ENCODE measurements around the gene RSPRY1.
A peak's percentile ranks its signal among the peaks of the same experiment; 100 is the strongest.
"Not testable (repeated sequence)": the region's sequence is repeated elsewhere in the genome, so short reads cannot be mapped to it uniquely, and the experiment has no call there.

The RSPRY1 gene

DNA sequence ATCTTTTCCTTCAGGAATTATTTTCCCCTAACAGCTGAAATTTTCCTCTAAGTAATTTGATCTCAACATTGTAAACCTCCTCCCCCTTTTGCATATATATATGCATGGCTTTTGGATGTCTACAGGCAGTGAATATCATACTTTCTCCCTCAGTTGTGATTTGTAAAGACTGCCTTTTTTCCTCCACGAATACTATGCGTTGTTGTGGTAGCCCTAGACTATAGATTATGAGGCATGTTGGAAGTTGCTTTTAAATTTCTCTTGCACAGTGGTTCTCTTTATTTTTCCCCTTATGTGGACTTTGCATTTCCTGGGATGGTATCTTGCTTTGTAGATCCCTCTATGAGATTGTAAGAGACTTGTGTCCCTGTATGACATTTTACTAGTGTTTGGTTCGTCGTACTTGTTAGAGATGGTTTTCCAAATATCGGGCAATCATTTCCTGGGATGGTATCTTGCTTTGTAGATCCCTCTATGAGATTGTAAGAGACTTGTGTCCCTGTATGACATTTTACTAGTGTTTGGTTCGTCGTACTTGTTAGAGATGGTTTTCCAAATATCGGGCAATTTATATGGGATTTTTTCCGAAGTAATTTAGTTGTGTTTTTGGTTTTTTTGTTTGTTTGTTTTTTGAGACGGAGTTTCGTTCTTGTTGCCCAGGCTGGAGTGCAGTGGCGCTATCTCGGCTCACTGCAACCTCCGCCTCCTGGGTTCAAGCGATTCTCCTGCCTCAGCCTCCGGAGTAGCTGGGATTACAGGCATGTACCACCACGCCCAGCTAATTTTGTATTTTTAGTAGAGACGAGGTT is 2.0 kb downstream of the RSPRY1 start:
- Mint-ChIP-seq H3K4me3 (peak overlapping the region; percentile 96), H3K27ac (peak overlapping the region; percentile 14), H3K4me1 (ENCODE audit: low read depth) (peaks cover 35% of the 10 kb centered on the region)
- not testable (repeated sequence) for H3K9me3 Mint-ChIP-seq; H3K27me3 Mint-ChIP-seq (ENCODE audit: low read depth); H3K36me3 Mint-ChIP-seq (ENCODE audit: low read depth)

DNA sequence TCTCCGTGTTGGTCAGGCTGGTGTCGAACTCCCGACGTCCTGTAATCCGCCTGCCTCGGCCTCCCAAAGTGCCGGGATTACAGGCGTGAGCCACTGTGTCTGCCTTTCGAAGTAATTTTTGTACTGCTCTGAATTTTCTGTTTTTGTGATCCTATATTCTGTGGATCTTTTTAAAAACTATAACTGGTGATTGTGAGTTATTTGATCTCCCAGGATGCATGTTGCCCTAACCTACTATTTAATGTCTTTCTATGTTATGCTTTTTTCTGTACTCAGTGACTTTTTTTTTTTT is 2.5 kb downstream of the RSPRY1 start:
- H3K4me1 Mint-ChIP-seq (ENCODE audit: low read depth) = peaks cover 37% of the 10 kb centered on the region
- no peak overlapping the region for H3K4me3 Mint-ChIP-seq
- H3K36me3 Mint-ChIP-seq (ENCODE audit: low read depth) = peaks cover 3% of the 10 kb centered on the region
- no peaks in the 10 kb centered on the region for H3K27me3 Mint-ChIP-seq (ENCODE audit: low read depth)
- no peaks in the 10 kb centered on the region for H3K9me3 Mint-ChIP-seq
- no peak overlapping the region for H3K27ac Mint-ChIP-seq

DNA sequence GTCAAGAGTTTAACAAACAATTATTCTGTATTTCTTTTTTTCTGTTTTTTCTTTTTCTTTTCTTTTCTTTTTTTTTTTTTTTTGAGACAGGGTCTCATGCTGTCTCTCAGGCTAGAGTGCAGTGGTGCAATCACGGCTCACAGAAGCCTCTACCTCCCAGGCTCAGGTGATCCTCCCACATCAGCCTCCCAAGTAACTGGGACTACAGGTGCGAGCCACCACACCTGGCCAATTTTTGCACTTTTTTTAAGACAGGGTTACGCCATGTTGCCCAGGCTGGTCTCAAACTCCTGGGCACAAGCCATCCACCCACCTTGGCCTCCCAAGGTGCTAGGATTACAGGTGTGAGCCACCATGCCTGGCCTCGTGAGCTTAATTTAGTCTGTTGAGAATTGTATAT is 3.4 kb downstream of the RSPRY1 start:
- not testable (repeated sequence) for H3K36me3 Mint-ChIP-seq (ENCODE audit: low read depth)
- peaks cover 33% of the 10 kb centered on the region for H3K4me1 Mint-ChIP-seq (ENCODE audit: low read depth)

DNA sequence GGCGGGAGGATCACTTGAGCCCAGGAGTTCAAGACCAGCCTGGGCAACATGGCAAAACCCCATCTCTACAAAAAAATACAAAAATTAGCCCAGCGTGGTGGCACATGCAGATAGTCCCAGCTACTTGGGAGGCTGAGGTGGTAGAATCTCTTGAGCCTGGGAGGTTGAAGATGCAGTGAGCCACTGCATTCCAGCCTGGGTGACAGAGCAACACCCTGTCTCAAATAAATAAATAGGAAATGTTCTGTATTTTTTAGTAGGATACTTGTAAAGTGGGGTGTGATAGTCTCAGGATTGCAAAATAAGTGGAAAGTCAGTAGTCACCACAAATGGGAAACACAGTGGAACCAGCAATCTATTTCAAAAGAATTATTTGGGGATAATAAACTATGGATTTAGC is 4.0 kb downstream of the RSPRY1 start:
- Mint-ChIP-seq H3K27ac (no peak overlapping the region), H3K36me3 (ENCODE audit: low read depth) (peaks cover 5% of the 10 kb centered on the region), H3K27me3 (ENCODE audit: low read depth) (no peaks in the 10 kb centered on the region), H3K4me3 (no peak overlapping the region), H3K4me1 (ENCODE audit: low read depth) (peaks cover 27% of the 10 kb centered on the region), H3K9me3 (no peaks in the 10 kb centered on the region)

More for the DNA sequence above, 3.4 kb downstream of the RSPRY1 start:
- H3K27me3 Mint-ChIP-seq (ENCODE audit: low read depth); H3K9me3 Mint-ChIP-seq; H3K4me3 Mint-ChIP-seq; H3K27ac Mint-ChIP-seq: not testable (repeated sequence)

DNA sequence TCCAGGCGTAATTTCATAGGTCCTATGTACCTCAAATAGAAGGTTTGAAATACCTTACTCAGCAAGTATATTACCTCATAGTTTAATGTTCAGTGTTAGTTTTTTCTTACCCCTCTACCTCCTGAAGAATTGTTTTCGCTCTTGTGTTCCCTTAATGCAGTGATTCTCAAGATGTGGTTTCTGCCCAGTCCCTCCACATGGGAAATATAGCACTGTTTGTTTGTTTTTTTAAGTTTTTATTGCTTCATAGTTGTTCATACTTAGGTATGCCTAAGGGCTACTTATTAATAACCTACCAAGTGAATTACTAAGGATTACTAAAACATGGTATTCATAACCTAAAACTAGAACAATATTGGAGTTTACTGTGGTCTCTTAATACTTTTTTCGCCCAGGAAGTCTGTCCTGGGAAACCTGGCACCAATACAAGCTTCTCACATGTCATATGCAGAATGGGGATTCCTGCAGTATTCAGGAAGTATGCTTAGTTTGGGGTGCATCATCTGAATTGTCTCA is 5.0 kb downstream of the RSPRY1 start:
- Mint-ChIP-seq H3K36me3 (ENCODE audit: low read depth) (peaks cover 5% of the 10 kb centered on the region), H3K27ac (no peak overlapping the region), H3K9me3 (no peaks in the 10 kb centered on the region), H3K27me3 (ENCODE audit: low read depth) (no peaks in the 10 kb centered on the region), H3K4me3 (no peak overlapping the region), H3K4me1 (ENCODE audit: low read depth) (peaks cover 25% of the 10 kb centered on the region)

DNA sequence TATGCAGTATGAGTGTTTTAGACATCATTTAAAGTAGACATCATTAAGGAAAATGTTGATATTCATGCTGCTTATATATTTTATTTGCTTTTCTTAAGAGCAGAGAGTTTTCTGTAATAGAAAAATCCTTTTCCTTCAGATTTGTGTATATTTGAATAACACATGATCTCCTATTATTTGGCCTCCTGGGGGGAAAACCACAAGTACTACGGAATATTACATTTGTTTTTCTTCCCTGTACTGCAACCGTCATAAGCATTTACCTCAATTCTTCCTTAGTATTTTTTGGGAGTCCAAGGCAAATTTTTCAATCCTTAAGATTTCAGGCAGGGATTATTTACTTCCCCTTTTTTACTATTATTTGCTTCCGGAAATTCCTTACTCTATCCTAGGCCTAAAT is 6.0 kb downstream of the RSPRY1 start:
- Mint-ChIP-seq H3K9me3 (no peaks in the 10 kb centered on the region), H3K4me3 (no peak overlapping the region), H3K27ac (no peak overlapping the region), H3K36me3 (ENCODE audit: low read depth) (peaks cover 5% of the 10 kb centered on the region), H3K27me3 (ENCODE audit: low read depth) (no peaks in the 10 kb centered on the region), H3K4me1 (ENCODE audit: low read depth) (peaks cover 21% of the 10 kb centered on the region)

DNA sequence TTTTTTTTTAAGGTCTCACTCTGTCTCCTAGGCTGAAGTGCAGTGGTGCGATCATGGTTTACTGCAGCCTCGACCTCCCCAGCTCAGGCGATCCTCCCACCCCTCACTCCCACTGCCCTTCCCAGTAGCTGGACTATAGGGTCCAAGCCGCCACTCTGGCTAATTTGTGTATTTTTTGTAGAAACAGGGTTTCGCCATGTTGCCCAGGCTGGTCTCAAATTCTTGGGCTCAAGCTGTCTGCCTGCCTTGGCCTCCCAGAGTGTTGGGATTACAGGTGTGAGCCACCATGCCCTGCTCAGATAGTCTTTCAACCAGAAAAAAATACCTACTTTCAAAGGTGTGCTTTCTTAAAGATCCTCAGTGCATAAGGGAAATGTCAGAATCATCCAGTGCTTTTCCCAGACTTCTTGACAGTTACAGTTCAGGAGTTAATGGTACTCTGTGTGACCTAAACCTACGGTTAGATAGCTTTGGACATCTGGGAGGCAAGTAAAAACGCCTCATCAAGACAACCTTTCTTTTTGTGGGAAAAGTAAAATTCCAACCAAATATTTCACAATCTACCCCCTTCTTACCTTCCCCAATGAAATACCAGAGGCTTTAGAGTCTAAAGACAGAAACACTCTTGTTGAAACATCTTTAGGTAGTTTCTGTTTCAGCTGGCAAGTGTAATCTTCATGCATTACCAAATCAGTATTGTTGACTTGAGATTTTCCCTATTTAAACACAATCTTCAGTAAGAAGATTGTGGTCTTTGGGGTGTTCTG is 6.8 kb downstream of the RSPRY1 start:
- Mint-ChIP-seq H3K9me3 (no peaks in the 10 kb centered on the region), H3K27ac (no peak overlapping the region), H3K4me1 (ENCODE audit: low read depth) (peaks cover 15% of the 10 kb centered on the region), H3K27me3 (ENCODE audit: low read depth) (no peaks in the 10 kb centered on the region), H3K36me3 (ENCODE audit: low read depth) (peaks cover 5% of the 10 kb centered on the region), H3K4me3 (no peak overlapping the region)

DNA sequence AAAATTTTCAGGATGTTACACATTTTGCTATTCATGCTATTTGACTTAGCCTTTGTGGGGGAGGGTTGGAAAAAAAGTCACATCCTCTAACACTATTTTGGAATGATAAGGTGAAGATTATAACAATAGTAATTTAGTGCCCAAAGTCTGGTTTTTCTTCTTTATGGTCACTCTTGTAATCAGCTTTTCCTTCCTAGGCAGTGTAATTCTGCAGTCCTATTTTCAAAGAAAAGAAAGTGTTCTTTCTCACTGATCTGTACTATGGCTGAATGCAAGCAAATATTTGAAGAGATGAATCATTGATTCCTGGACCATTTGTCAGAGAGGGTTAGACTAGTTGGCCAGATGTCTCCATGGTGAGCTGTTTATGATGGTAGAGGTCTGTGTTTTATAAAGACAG is 8.4 kb downstream of the RSPRY1 start:
- peaks cover 13% of the 10 kb centered on the region for H3K4me1 Mint-ChIP-seq (ENCODE audit: low read depth)
- H3K36me3 Mint-ChIP-seq (ENCODE audit: low read depth) = peaks cover 6% of the 10 kb centered on the region
- no peak overlapping the region for H3K27ac Mint-ChIP-seq
- H3K27me3 Mint-ChIP-seq (ENCODE audit: low read depth) = no peaks in the 10 kb centered on the region
- no peak overlapping the region for H3K4me3 Mint-ChIP-seq
- no peaks in the 10 kb centered on the region for H3K9me3 Mint-ChIP-seq

DNA sequence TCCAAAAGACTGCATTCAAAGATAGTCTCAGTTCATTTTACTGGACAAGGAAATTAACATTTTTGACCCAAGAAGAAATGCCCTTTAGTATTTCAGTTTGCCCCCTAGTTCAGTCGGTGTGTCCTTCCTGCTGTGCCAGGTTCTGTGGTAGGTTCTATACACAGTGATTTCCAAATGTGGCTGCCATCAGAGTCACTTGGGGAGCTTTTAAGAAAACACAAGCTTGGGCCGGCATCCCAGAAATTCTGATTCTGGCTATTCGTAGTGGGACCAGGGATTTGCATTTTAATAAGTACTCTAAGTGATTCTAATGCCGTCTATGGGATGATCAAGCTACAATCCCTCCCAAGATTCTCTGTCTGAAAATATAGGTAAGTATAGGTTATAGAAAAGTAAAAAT is 10.2 kb downstream of the RSPRY1 start:
- no peak overlapping the region for H3K27ac Mint-ChIP-seq
- no peak overlapping the region for H3K4me3 Mint-ChIP-seq
- H3K9me3 Mint-ChIP-seq = no peaks in the 10 kb centered on the region
- peaks cover 10% of the 10 kb centered on the region for H3K4me1 Mint-ChIP-seq (ENCODE audit: low read depth)
- H3K27me3 Mint-ChIP-seq (ENCODE audit: low read depth) = no peaks in the 10 kb centered on the region
- peaks cover 5% of the 10 kb centered on the region for H3K36me3 Mint-ChIP-seq (ENCODE audit: low read depth)

DNA sequence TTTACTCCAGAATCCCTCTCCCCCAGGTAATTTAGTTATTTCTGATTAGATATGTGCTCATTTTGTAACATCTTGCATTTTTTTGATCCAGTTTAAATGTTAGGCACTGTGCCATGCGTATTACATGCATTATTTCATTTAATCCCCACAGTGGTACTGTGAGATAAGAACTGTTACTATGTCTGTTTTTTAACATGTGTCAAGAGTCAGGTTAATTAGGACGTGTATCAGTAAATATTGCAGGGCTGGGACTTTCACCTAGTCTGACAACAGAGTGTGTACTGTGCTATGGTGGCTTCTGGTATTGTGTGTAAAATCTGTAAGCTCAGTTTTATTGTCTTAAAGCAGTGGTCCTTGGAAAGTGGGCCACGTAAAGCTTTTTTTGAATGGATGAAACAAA is 10.6 kb downstream of the RSPRY1 start:
- H3K9me3 Mint-ChIP-seq = no peaks in the 10 kb centered on the region
- peaks cover 5% of the 10 kb centered on the region for H3K36me3 Mint-ChIP-seq (ENCODE audit: low read depth)
- peaks cover 10% of the 10 kb centered on the region for H3K4me1 Mint-ChIP-seq (ENCODE audit: low read depth)
- no peak overlapping the region for H3K27ac Mint-ChIP-seq
- H3K4me3 Mint-ChIP-seq = no peak overlapping the region
- no peaks in the 10 kb centered on the region for H3K27me3 Mint-ChIP-seq (ENCODE audit: low read depth)

DNA sequence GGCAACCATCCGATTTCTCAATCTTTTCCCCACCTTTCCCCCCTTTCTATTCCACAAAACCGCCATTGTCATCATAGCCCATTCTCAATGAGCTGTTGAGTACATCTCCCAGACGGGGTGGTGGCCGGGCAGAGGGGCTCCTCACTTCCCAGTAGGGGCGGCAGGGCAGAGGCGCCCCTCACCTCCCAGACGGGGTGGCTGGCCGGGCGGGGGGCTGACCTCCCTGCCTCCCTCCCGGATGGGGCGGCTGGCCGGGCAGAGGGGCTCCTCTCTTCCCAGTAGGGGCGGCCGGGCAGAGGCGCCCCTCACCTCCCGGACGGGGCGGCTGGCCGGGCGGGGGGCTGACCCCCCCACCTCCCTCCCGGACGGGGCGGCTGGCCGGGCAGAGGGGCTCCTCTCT is 14.2 kb downstream of the RSPRY1 start:
- H3K4me3 Mint-ChIP-seq; H3K27me3 Mint-ChIP-seq (ENCODE audit: low read depth); H3K36me3 Mint-ChIP-seq (ENCODE audit: low read depth); H3K9me3 Mint-ChIP-seq; H3K27ac Mint-ChIP-seq; H3K4me1 Mint-ChIP-seq (ENCODE audit: low read depth): not testable (repeated sequence)

DNA sequence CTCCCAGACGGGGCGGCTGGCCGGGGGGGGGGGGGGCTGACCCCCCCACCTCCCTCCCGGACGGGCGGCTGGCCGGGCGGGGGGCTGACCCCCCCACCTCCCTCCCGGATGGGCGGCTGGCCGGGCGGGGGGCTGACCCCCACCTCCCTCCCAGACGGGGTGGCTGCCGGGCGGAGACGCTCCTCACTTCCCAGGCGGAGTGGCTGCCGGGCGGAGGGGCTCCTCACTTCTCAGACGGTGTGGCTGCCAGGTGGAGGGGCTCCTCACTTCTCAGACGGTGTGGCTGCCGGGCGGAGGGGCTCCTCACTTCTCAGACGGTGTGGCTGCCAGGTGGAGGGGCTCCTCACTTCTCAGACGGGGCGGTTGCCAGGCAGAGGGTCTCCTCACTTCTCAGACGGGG is 14.8 kb downstream of the RSPRY1 start:
- not testable (repeated sequence) for H3K4me3 Mint-ChIP-seq; H3K27ac Mint-ChIP-seq; H3K27me3 Mint-ChIP-seq (ENCODE audit: low read depth); H3K4me1 Mint-ChIP-seq (ENCODE audit: low read depth); H3K9me3 Mint-ChIP-seq
- peaks cover 15% of the 10 kb centered on the region for H3K36me3 Mint-ChIP-seq (ENCODE audit: low read depth)

DNA sequence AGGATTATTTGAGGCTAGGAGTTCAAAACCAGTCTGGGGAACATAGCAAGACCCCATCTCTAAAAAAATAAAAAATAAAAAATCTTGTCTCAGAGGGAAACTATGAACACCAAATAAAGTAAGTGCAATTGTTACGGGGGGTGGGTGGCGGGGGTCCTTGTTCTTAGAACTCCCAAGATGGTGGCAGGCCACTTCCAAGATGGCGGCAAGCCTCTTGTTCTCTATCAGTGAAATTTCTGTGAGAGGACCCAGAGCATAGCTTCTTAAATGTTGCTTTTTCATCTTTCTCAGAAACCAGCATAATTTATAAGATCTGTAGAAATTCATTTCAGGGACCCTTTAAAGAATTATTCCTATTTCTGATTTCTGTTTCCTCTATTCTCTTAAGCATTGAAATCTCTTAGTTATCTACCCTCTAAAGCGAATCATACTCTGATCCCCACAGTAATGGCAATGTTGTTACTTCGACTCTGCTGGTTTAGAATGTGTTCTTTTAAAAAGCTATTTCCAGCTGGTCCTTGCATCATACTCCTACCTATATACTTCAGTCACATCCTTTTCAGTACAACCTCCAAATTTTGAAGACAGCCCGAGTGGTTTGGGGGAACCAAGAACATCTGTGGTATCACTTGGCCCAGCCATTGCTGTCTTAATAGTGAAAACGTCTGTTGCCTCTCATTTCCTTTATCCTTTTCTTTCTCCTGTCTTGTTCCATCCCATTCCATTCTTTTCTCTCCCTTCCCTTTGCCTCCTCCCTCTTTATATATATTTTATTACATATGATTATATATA is 16.2 kb downstream of the RSPRY1 start:
- H3K27me3 Mint-ChIP-seq (ENCODE audit: low read depth) = no peaks in the 10 kb centered on the region
- H3K9me3 Mint-ChIP-seq = no peaks in the 10 kb centered on the region
- H3K36me3 Mint-ChIP-seq (ENCODE audit: low read depth) = peaks cover 15% of the 10 kb centered on the region
- H3K27ac Mint-ChIP-seq = no peak overlapping the region
- H3K4me3 Mint-ChIP-seq = no peak overlapping the region
- peaks cover 2% of the 10 kb centered on the region for H3K4me1 Mint-ChIP-seq (ENCODE audit: low read depth)

DNA sequence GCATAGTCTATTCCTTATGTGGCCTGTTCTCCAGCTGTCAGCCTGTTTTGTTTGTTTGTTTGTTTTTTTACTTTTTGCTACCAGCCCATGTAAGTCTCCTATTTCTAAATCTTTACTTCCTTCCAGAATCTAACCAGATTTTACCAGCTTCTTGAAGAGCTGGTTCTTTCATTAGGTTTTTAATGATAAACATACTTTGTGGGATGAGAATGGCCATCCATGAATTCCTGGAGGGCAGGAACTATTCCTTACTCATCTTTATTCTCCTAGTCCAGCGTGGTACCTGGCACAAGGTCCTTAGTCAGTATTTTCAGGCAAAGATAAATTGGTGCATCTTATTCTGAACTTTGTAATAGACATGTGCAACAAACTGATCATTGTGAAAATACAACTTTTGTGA is 17.3 kb downstream of the RSPRY1 start:
- Mint-ChIP-seq H3K27ac (no peak overlapping the region), H3K4me1 (ENCODE audit: low read depth) (peaks cover 1% of the 10 kb centered on the region), H3K36me3 (ENCODE audit: low read depth) (peaks cover 20% of the 10 kb centered on the region), H3K9me3 (no peaks in the 10 kb centered on the region), H3K27me3 (ENCODE audit: low read depth) (no peaks in the 10 kb centered on the region), H3K4me3 (no peak overlapping the region)

DNA sequence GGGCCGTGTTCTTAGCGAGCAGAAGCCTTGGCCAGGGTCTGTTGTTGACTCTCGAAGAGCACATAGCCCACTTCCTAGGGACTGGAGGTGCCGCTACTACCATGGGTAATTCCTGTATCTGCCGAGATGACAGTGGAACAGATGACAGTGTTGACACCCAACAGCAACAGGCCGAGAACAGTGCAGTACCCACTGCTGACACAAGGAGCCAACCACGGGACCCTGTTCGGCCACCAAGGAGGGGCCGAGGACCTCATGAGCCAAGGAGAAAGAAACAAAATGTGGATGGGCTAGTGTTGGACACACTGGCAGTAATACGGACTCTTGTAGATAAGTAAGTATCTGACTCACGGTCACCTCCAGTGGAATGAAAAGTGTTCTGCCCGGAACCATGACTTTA is 18.5 kb downstream of the RSPRY1 start:
- Mint-ChIP-seq H3K27ac (no peak overlapping the region), H3K4me3 (no peak overlapping the region), H3K27me3 (ENCODE audit: low read depth) (no peaks in the 10 kb centered on the region), H3K9me3 (no peaks in the 10 kb centered on the region), H3K4me1 (ENCODE audit: low read depth) (no peaks in the 10 kb centered on the region), H3K36me3 (ENCODE audit: low read depth) (peaks cover 23% of the 10 kb centered on the region)

Measured in T-helper 1 cell treated with Interleukin-12 subunit alpha and Interleukin-12 subunit beta and Interleukin-4 antibody, amounts not matched to agents 30 μg/mL and 1 μg/mL, for 36 hours (primary cell).